NCI-H526 (cell line): ENCODE measurements around the gene SMAP2.
"Not testable (repeated sequence)": the region's sequence is repeated elsewhere in the genome, so short reads cannot be mapped to it uniquely, and the experiment has no call there.

Experiments used
- DNase-seq, 2 experiments: peaks; one replicate each; lab custom pipeline; 2025; lab: John Stamatoyannopoulos, UW

The SMAP2 gene

GRCh38 chr1:40372658-40373322, 737 bp upstream of the SMAP2 start:
- no peak for DNase-seq

- no peak for DNase-seq
These were observed 4.0 kb downstream of the SMAP2 start for GRCh38 chr1:40377512-40377911.

GRCh38 chr1:40379785-40380452, 6.4 kb downstream of the SMAP2 start:
- DNase-seq = no peak

- DNase-seq = no peak
These were observed 7.3 kb downstream of the SMAP2 start for GRCh38 chr1:40380817-40381216.

- DNase-seq = peak; percentile 40 to 44
These were observed 8.0 kb downstream of the SMAP2 start for GRCh38 chr1:40381268-40382107.

GRCh38 chr1:40382108-40382460, 8.6 kb downstream of the SMAP2 start:
- DNase-seq = no peak

GRCh38 chr1:40382601-40383000, 9.1 kb downstream of the SMAP2 start:
- DNase-seq = peak in 1 of 2 experiments; percentile 33

GRCh38 chr1:40383095-40383487, 9.6 kb downstream of the SMAP2 start:
- peak; percentile 83 to 88 for DNase-seq

GRCh38 chr1:40383488-40384412, 10.2 kb downstream of the SMAP2 start:
- peak; percentile 68 to 72 for DNase-seq

GRCh38 chr1:40384413-40384762, 10.9 kb downstream of the SMAP2 start:
- DNase-seq = no peak

GRCh38 chr1:40384887-40385286, 11.4 kb downstream of the SMAP2 start:
- no peak for DNase-seq

GRCh38 chr1:40385437-40386358, 12.2 kb downstream of the SMAP2 start:
- DNase-seq = no peak

GRCh38 chr1:40386359-40386723, 12.8 kb downstream of the SMAP2 start:
- no peak for DNase-seq

GRCh38 chr1:40386796-40387195, 13.3 kb downstream of the SMAP2 start:
- no peak for DNase-seq

GRCh38 chr1:40387381-40388306, 14.1 kb downstream of the SMAP2 start:
- DNase-seq = not testable (repeated sequence)

GRCh38 chr1:40388456-40389321, 15.2 kb downstream of the SMAP2 start:
- DNase-seq = not testable (repeated sequence)

- DNase-seq = no peak
These were observed 15.8 kb downstream of the SMAP2 start for GRCh38 chr1:40389322-40389803.

- DNase-seq = no peak
These were observed 16.5 kb downstream of the SMAP2 start for GRCh38 chr1:40389871-40390560.
